A549 (cell line): ENCODE results near the gene VSIR.

Source experiments
- CBX2 ChIP-seq: fragments of 200-600 bp; sonication (generic); IDR thresholded peaks from 2 replicates; pipeline ENCODE4 v1.6.1; 2016; ENCODE audit warnings: low read depth, mild to moderate bottlenecking, borderline replicate concordance
- HDAC2 ChIP-seq: fragments of 200-600 bp; sonication (generic); IDR thresholded peaks from 2 replicates; pipeline ENCODE4 v1.6.1; 2016
- TF ChIP-seq, protein P1 (sequence below): fragments of >200 bp; sonication (Bioruptor Twin); formaldehyde crosslinking; IDR thresholded peaks from 3 replicates; pipeline ENCODE4 v1.5.1; 2016
- TF ChIP-seq, protein P2 (sequence below): fragments of 200-600 bp; sonication (generic); IDR thresholded peaks from 2 replicates; pipeline ENCODE4 v1.6.1; 2016; ENCODE audit warnings: antibody characterized with exemption, mild to moderate bottlenecking, moderate library complexity
- TF ChIP-seq, protein P3 (sequence below): IDR thresholded peaks from 2 replicates; pipeline ENCODE4 v1.6.1; 2012

DNA sequence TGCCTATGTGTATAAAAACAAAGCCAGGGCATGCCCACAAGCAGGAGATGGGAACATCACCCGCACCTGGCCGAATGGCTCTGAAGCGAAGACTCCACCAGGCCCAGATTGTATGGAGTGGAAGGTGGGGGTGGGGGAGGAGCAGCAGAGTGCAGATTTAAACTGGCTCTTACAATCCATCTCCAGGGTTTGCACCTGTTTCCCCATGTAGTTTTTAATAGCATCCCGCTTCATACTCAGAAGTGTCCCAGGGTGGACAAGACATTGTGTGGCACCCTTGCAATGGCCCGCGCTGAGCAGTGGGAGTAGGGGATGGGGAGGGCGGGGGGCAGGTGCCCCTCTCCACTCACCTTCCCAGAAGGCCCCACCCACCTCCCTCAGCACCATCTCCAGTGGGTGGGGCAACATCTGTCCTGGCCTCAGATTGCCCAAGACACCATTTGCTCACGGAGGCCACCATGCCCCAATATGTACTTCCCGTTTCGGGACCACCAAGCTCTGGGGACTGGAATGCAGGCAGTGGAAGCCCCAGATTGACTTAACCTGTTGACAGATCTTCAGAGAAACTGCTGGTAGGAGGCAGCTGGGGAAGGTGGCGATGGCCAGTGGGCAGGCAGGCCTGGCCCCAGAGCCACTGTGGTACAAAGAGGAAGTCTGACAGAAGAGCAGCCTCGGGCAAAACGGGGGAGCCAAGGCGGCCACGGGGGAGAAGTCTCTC lies 23.0 kb downstream of the VSIR start:
- TF ChIP-seq, protein P1, sequence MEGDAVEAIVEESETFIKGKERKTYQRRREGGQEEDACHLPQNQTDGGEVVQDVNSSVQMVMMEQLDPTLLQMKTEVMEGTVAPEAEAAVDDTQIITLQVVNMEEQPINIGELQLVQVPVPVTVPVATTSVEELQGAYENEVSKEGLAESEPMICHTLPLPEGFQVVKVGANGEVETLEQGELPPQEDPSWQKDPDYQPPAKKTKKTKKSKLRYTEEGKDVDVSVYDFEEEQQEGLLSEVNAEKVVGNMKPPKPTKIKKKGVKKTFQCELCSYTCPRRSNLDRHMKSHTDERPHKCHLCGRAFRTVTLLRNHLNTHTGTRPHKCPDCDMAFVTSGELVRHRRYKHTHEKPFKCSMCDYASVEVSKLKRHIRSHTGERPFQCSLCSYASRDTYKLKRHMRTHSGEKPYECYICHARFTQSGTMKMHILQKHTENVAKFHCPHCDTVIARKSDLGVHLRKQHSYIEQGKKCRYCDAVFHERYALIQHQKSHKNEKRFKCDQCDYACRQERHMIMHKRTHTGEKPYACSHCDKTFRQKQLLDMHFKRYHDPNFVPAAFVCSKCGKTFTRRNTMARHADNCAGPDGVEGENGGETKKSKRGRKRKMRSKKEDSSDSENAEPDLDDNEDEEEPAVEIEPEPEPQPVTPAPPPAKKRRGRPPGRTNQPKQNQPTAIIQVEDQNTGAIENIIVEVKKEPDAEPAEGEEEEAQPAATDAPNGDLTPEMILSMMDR = no peak
- TF ChIP-seq, protein P2, sequence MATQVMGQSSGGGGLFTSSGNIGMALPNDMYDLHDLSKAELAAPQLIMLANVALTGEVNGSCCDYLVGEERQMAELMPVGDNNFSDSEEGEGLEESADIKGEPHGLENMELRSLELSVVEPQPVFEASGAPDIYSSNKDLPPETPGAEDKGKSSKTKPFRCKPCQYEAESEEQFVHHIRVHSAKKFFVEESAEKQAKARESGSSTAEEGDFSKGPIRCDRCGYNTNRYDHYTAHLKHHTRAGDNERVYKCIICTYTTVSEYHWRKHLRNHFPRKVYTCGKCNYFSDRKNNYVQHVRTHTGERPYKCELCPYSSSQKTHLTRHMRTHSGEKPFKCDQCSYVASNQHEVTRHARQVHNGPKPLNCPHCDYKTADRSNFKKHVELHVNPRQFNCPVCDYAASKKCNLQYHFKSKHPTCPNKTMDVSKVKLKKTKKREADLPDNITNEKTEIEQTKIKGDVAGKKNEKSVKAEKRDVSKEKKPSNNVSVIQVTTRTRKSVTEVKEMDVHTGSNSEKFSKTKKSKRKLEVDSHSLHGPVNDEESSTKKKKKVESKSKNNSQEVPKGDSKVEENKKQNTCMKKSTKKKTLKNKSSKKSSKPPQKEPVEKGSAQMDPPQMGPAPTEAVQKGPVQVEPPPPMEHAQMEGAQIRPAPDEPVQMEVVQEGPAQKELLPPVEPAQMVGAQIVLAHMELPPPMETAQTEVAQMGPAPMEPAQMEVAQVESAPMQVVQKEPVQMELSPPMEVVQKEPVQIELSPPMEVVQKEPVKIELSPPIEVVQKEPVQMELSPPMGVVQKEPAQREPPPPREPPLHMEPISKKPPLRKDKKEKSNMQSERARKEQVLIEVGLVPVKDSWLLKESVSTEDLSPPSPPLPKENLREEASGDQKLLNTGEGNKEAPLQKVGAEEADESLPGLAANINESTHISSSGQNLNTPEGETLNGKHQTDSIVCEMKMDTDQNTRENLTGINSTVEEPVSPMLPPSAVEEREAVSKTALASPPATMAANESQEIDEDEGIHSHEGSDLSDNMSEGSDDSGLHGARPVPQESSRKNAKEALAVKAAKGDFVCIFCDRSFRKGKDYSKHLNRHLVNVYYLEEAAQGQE = no peak
- TF ChIP-seq CBX2 = no peak
- TF ChIP-seq, protein P3, sequence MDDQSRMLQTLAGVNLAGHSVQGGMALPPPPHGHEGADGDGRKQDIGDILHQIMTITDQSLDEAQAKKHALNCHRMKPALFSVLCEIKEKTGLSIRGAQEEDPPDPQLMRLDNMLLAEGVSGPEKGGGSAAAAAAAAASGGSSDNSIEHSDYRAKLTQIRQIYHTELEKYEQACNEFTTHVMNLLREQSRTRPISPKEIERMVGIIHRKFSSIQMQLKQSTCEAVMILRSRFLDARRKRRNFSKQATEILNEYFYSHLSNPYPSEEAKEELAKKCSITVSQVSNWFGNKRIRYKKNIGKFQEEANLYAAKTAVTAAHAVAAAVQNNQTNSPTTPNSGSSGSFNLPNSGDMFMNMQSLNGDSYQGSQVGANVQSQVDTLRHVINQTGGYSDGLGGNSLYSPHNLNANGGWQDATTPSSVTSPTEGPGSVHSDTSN = no peak
- TF ChIP-seq HDAC2 = no peak
